Measurements from ENCODE around the gene PXMP2.
A peak's percentile ranks its signal among the peaks of the same experiment; 100 is the strongest.
"Not testable (repeated sequence)": the region's sequence is repeated elsewhere in the genome, so short reads cannot be mapped to it uniquely, and the experiment has no call there.

The PXMP2 gene

GRCh38 chr12:132668191-132669088 is 18.9 kb upstream of the PXMP2 start:
- peaks cover 43% of the 10 kb centered on the region for H3K36me3 Mint-ChIP-seq

GRCh38 chr12:132669166-132669879 is 18.1 kb upstream of the PXMP2 start:
- no peak for DNase-seq (ENCODE audit: low spot score in 2 of 2)
- Mint-ChIP-seq H3K27me3 (no peaks in the 10 kb centered on the region), H3K36me3 (peaks cover 43% of the 10 kb centered on the region), H3K27ac (no peak overlapping the region), H3K4me1 (no peaks in the 10 kb centered on the region), H3K9me3 (no peaks in the 10 kb centered on the region), H3K4me3 (no peak overlapping the region)
- no peak for ATAC-seq (ENCODE audit: low read depth)

More at GRCh38 chr12:132668191-132669088, 18.9 kb upstream of the PXMP2 start:
- H3K9me3 Mint-ChIP-seq = no peaks in the 10 kb centered on the region
- no peak overlapping the region for H3K4me3 Mint-ChIP-seq
- no peaks in the 10 kb centered on the region for H3K27me3 Mint-ChIP-seq
- DNase-seq (ENCODE audit: low spot score in 2 of 2) = no peak
- H3K27ac Mint-ChIP-seq = no peak overlapping the region
- no peaks in the 10 kb centered on the region for H3K4me1 Mint-ChIP-seq
- ATAC-seq (ENCODE audit: low read depth) = no peak

- Mint-ChIP-seq H3K36me3 (peaks cover 41% of the 10 kb centered on the region), H3K27ac (peak overlapping the region; percentile 79)
Observed at GRCh38 chr12:132672116-132672515, 15.3 kb upstream of the PXMP2 start.

GRCh38 chr12:132672678-132673077 is 14.7 kb upstream of the PXMP2 start:
- no peak for DNase-seq (ENCODE audit: low spot score in 2 of 2)
- H3K36me3 Mint-ChIP-seq = peaks cover 38% of the 10 kb centered on the region
- no peak for ATAC-seq (ENCODE audit: low read depth)

More at GRCh38 chr12:132672116-132672515, 15.3 kb upstream of the PXMP2 start:
- Mint-ChIP-seq H3K4me3 (no peak overlapping the region), H3K9me3 (no peaks in the 10 kb centered on the region), H3K27me3 (no peaks in the 10 kb centered on the region), H3K4me1 (no peaks in the 10 kb centered on the region)
- DNase-seq (ENCODE audit: low spot score in 2 of 2) (no peak), ATAC-seq (ENCODE audit: low read depth) (no peak)

GRCh38 chr12:132673288-132674179 is 13.9 kb upstream of the PXMP2 start:
- Mint-ChIP-seq H3K27ac (no peak overlapping the region), H3K27me3 (no peaks in the 10 kb centered on the region), H3K36me3 (peaks cover 40% of the 10 kb centered on the region), H3K4me3 (no peak overlapping the region), H3K4me1 (no peaks in the 10 kb centered on the region), H3K9me3 (no peaks in the 10 kb centered on the region)
- ATAC-seq (ENCODE audit: low read depth) (no peak), DNase-seq (ENCODE audit: low spot score in 2 of 2) (no peak)

More at GRCh38 chr12:132672678-132673077, 14.7 kb upstream of the PXMP2 start:
- H3K4me3 Mint-ChIP-seq = no peak overlapping the region
- H3K9me3 Mint-ChIP-seq = no peaks in the 10 kb centered on the region
- no peaks in the 10 kb centered on the region for H3K27me3 Mint-ChIP-seq
- no peaks in the 10 kb centered on the region for H3K4me1 Mint-ChIP-seq
- H3K27ac Mint-ChIP-seq = no peak overlapping the region

- Mint-ChIP-seq H3K4me3 (no peak overlapping the region), H3K36me3 (peaks cover 41% of the 10 kb centered on the region), H3K4me1 (no peaks in the 10 kb centered on the region), H3K27me3 (no peaks in the 10 kb centered on the region), H3K9me3 (no peaks in the 10 kb centered on the region), H3K27ac (peak overlapping the region; percentile 36)
- DNase-seq (ENCODE audit: low spot score in 2 of 2) (no peak), ATAC-seq (ENCODE audit: low read depth) (no peak)
Observed at GRCh38 chr12:132674561-132674960, 12.8 kb upstream of the PXMP2 start.

GRCh38 chr12:132675757-132676432 is 11.5 kb upstream of the PXMP2 start:
- H3K27ac Mint-ChIP-seq = no peak overlapping the region
- H3K36me3 Mint-ChIP-seq = peaks cover 41% of the 10 kb centered on the region
- peaks cover 2% of the 10 kb centered on the region for H3K4me1 Mint-ChIP-seq
- no peak overlapping the region for H3K4me3 Mint-ChIP-seq
- no peak for DNase-seq (ENCODE audit: low spot score in 2 of 2)
- ATAC-seq (ENCODE audit: low read depth) = no peak
- H3K27me3 Mint-ChIP-seq = no peaks in the 10 kb centered on the region
- H3K9me3 Mint-ChIP-seq = no peaks in the 10 kb centered on the region

GRCh38 chr12:132677492-132677891 is 9.9 kb upstream of the PXMP2 start:
- Mint-ChIP-seq H3K36me3 (peaks cover 37% of the 10 kb centered on the region), H3K27ac (no peak overlapping the region), H3K4me1 (peaks cover 2% of the 10 kb centered on the region), H3K9me3 (no peaks in the 10 kb centered on the region), H3K27me3 (no peaks in the 10 kb centered on the region), H3K4me3 (no peak overlapping the region)
- DNase-seq (ENCODE audit: low spot score in 2 of 2) = no peak
- no peak for ATAC-seq (ENCODE audit: low read depth)

GRCh38 chr12:132685400-132685799 is 2.0 kb upstream of the PXMP2 start:
- H3K9me3 Mint-ChIP-seq = no peaks in the 10 kb centered on the region
- peaks cover 14% of the 10 kb centered on the region for H3K4me1 Mint-ChIP-seq
- H3K27me3 Mint-ChIP-seq = no peaks in the 10 kb centered on the region
- H3K36me3 Mint-ChIP-seq = no peaks in the 10 kb centered on the region
- peak overlapping the region; percentile 47 for H3K4me3 Mint-ChIP-seq
- H3K27ac Mint-ChIP-seq = no peak overlapping the region
- no peak for DNase-seq (ENCODE audit: low spot score in 2 of 2)
- ATAC-seq (ENCODE audit: low read depth) = no peak

- ATAC-seq (ENCODE audit: low read depth) (peak; percentile 46), DNase-seq (ENCODE audit: low spot score in 2 of 2) (no peak)
- peaks cover 12% of the 10 kb centered on the region for H3K4me1 Mint-ChIP-seq
- no peaks in the 10 kb centered on the region for H3K27me3 Mint-ChIP-seq
- H3K9me3 Mint-ChIP-seq = no peaks in the 10 kb centered on the region
- peak overlapping the region; percentile 60 for H3K27ac Mint-ChIP-seq
- no peaks in the 10 kb centered on the region for H3K36me3 Mint-ChIP-seq
- peak overlapping the region; percentile 88 for H3K4me3 Mint-ChIP-seq
Observed at GRCh38 chr12:132686825-132687210, 569 bp upstream of the PXMP2 start.

GRCh38 chr12:132689227-132689626 is 1.8 kb downstream of the PXMP2 start:
- ATAC-seq (ENCODE audit: low read depth) = no peak
- no peaks in the 10 kb centered on the region for H3K9me3 Mint-ChIP-seq
- H3K27ac Mint-ChIP-seq = no peak overlapping the region
- DNase-seq (ENCODE audit: low spot score in 2 of 2) = no peak
- peaks cover 9% of the 10 kb centered on the region for H3K4me1 Mint-ChIP-seq
- H3K4me3 Mint-ChIP-seq = peak overlapping the region; percentile 1
- H3K36me3 Mint-ChIP-seq = no peaks in the 10 kb centered on the region
- no peaks in the 10 kb centered on the region for H3K27me3 Mint-ChIP-seq

GRCh38 chr12:132690112-132690511 is 2.7 kb downstream of the PXMP2 start:
- ATAC-seq (ENCODE audit: low read depth) = no peak
- H3K27me3 Mint-ChIP-seq = no peaks in the 10 kb centered on the region
- no peak overlapping the region for H3K4me3 Mint-ChIP-seq
- H3K4me1 Mint-ChIP-seq = peaks cover 7% of the 10 kb centered on the region
- DNase-seq (ENCODE audit: low spot score in 2 of 2) = no peak
- no peaks in the 10 kb centered on the region for H3K36me3 Mint-ChIP-seq
- no peak overlapping the region for H3K27ac Mint-ChIP-seq
- no peaks in the 10 kb centered on the region for H3K9me3 Mint-ChIP-seq

- not testable (repeated sequence) for H3K4me3 Mint-ChIP-seq; H3K4me1 Mint-ChIP-seq; H3K27ac Mint-ChIP-seq; DNase-seq (ENCODE audit: low spot score in 2 of 2); H3K9me3 Mint-ChIP-seq; H3K36me3 Mint-ChIP-seq; ATAC-seq (ENCODE audit: low read depth); H3K27me3 Mint-ChIP-seq
Observed at GRCh38 chr12:132692030-132692429, 4.6 kb downstream of the PXMP2 start.

All from memory B cell (primary cell).